Astrocyte (in vitro differentiated cells and primary cell): ENCODE results near the gene TRIO. TPM values are rescaled to one million over a fixed set of nuclear protein-coding genes. Genes with fewer than 3 reads are reported as not detected.

Experiments
- DNase-seq: peaks from one replicate; pipeline ENCODE4 v3.0.0-alpha.2; 2010; ENCODE audit warnings: low read depth
- FAIRE-seq: peaks from 2 replicates; lab custom pipeline; 2011; peaks lifted over from hg19 to GRCh38; lab: Jason Lieb, UNC
- H2AFZ ChIP-seq: 2 replicates; pipeline ENCODE4 v1.6.0; 2012; ENCODE audit warnings: low read depth, low read length, inconsistent platforms
- H3K27ac ChIP-seq: 2 replicates; pipeline ENCODE4 v1.5.1; 2011; ENCODE audit warnings: low read depth, low read length, inconsistent platforms
- H3K27me3 ChIP-seq: 2 replicates; pipeline ENCODE4 v1.6.0; 2011; ENCODE audit warnings: low read length, inconsistent platforms; ENCODE audit not compliant: insufficient read depth
- H3K36me3 ChIP-seq: 2 replicates; pipeline ENCODE4 v1.5.1; 2011; ENCODE audit warnings: low read length, inconsistent platforms; ENCODE audit not compliant: insufficient read depth
- H3K4me1 ChIP-seq: 2 replicates; pipeline ENCODE4 v1.5.1; 2011; ENCODE audit warnings: low read length, inconsistent platforms; ENCODE audit not compliant: insufficient read depth
- H3K4me2 ChIP-seq: 2 replicates; pipeline ENCODE4 v1.6.0; 2012; ENCODE audit warnings: low read length, inconsistent platforms
- H3K4me3 ChIP-seq: 2 replicates; pipeline ENCODE4 v1.5.1; 2011; ENCODE audit warnings: low read depth, mild to moderate bottlenecking, low read length, inconsistent platforms; ENCODE audit not compliant: insufficient read depth
- H3K79me2 ChIP-seq: 2 replicates; pipeline ENCODE4 v1.6.0; 2012; ENCODE audit warnings: mild to moderate bottlenecking, low read length, inconsistent platforms; ENCODE audit not compliant: insufficient read depth
- H3K9ac ChIP-seq: 2 replicates; pipeline ENCODE4 v1.6.0; 2012; ENCODE audit warnings: mild to moderate bottlenecking, low read length, inconsistent platforms
- H3K9me3 ChIP-seq: 2 replicates; pipeline ENCODE4 v1.5.1; 2012; ENCODE audit warnings: low read depth, mild to moderate bottlenecking, low read length, inconsistent platforms; ENCODE audit not compliant: insufficient read depth
- H4K20me1 ChIP-seq: 2 replicates; pipeline ENCODE4 v1.6.0; 2012; ENCODE audit warnings: low read length, inconsistent platforms; ENCODE audit not compliant: insufficient read depth
- H3K27ac Mint-ChIP-seq: one replicate; pipeline ENCODE4 v1.8.0; 2021; ENCODE audit warnings: mild to moderate bottlenecking, mixed read lengths; ENCODE audit not compliant: unreplicated experiment
- H3K27me3 Mint-ChIP-seq: one replicate; pipeline ENCODE4 v1.8.0; 2021; ENCODE audit warnings: low read depth, mixed read lengths; ENCODE audit not compliant: unreplicated experiment
- H3K36me3 Mint-ChIP-seq: one replicate; pipeline ENCODE4 v1.8.0; 2021; ENCODE audit warnings: low read depth, mixed read lengths; ENCODE audit not compliant: unreplicated experiment
- H3K4me1 Mint-ChIP-seq: one replicate; pipeline ENCODE4 v1.8.0; 2021; ENCODE audit warnings: low read depth, mixed read lengths; ENCODE audit not compliant: unreplicated experiment
- H3K4me3 Mint-ChIP-seq: one replicate; pipeline ENCODE4 v1.8.0; 2021; ENCODE audit warnings: mild to moderate bottlenecking, moderate library complexity, mixed read lengths; ENCODE audit not compliant: unreplicated experiment
- H3K9me3 Mint-ChIP-seq: one replicate; pipeline ENCODE4 v1.8.0; 2021; ENCODE audit warnings: mild to moderate bottlenecking, mixed read lengths; ENCODE audit not compliant: unreplicated experiment
- CTCF ChIP-seq: IDR thresholded peaks from 2 replicates; pipeline ENCODE4 v1.5.1; 2011; ENCODE audit warnings: low read depth, mild to moderate bottlenecking, inconsistent platforms, low read length, moderate library complexity; ENCODE audit not compliant: insufficient read depth
- EZH2 ChIP-seq: IDR thresholded peaks from 2 replicates; pipeline ENCODE4 v1.6.1; 2012; ENCODE audit warnings: mild to moderate bottlenecking, low read length, inconsistent platforms; ENCODE audit not compliant: insufficient read depth
- total RNA-seq: library from RNA; stranded (reverse); gene quantifications from 2 replicates; pipeline ENCODE4 v1.2.1, GENCODE V29; 2021

TRIO gene
- total RNA-seq, 1 donor from 2014 or later = 347 TPM

DNA sequence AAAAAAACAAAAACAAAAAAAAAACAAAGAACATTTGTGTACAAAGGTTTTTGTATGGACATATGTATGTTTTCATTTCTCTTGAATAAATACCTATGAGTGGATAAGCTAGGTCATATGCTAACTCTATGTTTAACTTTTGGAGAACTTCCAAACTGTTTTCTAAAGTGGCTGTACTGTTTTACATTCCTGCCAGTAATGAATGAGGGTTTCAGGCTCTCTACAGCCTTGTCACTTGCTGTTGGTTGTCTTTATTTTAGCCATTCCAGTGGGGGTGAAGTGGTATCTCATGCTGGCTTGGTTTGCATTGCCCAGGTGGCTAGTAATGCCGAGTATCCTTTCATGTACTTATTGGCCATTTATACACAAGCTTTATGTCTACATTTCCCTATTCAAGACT lies 9.1 kb upstream of the TRIO start:
- FAIRE-seq = no peak

GRCh38 chr5:14134771-14135170 lies 8.4 kb upstream of the TRIO start:
- Mint-ChIP-seq H3K27ac (no peak overlapping the region), H3K9me3 (peaks cover 9% of the 10 kb centered on the region), H3K4me1 (peaks cover 7% of the 10 kb centered on the region), H3K36me3 (peaks cover 2% of the 10 kb centered on the region), H3K27me3 (peaks cover 11% of the 10 kb centered on the region), H3K4me3 (no peak overlapping the region)
- DNase-seq = no peak
- H3K4me3 ChIP-seq = no peak overlapping the region
- no peaks in the 10 kb centered on the region for H4K20me1 ChIP-seq
- H3K9me3 ChIP-seq = no peaks in the 10 kb centered on the region
- H2AFZ ChIP-seq = no peak overlapping the region
- H3K79me2 ChIP-seq = no peaks in the 10 kb centered on the region
- no peaks in the 10 kb centered on the region for H3K36me3 ChIP-seq
- no peak for FAIRE-seq
- H3K4me2 ChIP-seq = no peak overlapping the region
- TF ChIP-seq CTCF (no peak), EZH2 (no peak)
- H3K9ac ChIP-seq = no peak overlapping the region
- H3K4me1 ChIP-seq = no peaks in the 10 kb centered on the region
- no peak overlapping the region for H3K27ac ChIP-seq
- no peaks in the 10 kb centered on the region for H3K27me3 ChIP-seq

More for the DNA sequence above, 9.1 kb upstream of the TRIO start:
- Mint-ChIP-seq H3K27ac (no peak overlapping the region), H3K4me1 (peaks cover 1% of the 10 kb centered on the region), H3K9me3 (peaks cover 9% of the 10 kb centered on the region), H3K4me3 (no peak overlapping the region), H3K36me3 (peaks cover 2% of the 10 kb centered on the region), H3K27me3 (peaks cover 12% of the 10 kb centered on the region)
- H3K4me2 ChIP-seq = no peak overlapping the region
- no peak overlapping the region for H3K4me3 ChIP-seq
- H3K4me1 ChIP-seq = no peaks in the 10 kb centered on the region
- H3K36me3 ChIP-seq = no peaks in the 10 kb centered on the region
- TF ChIP-seq EZH2 = no peak
- no peak for TF ChIP-seq CTCF
- no peak overlapping the region for H3K27ac ChIP-seq
- H3K9ac ChIP-seq = no peak overlapping the region
- H3K9me3 ChIP-seq = no peaks in the 10 kb centered on the region
- H3K79me2 ChIP-seq = no peaks in the 10 kb centered on the region
- H2AFZ ChIP-seq = no peak overlapping the region
- no peak for DNase-seq
- H3K27me3 ChIP-seq = no peaks in the 10 kb centered on the region
- H4K20me1 ChIP-seq = no peaks in the 10 kb centered on the region

DNA sequence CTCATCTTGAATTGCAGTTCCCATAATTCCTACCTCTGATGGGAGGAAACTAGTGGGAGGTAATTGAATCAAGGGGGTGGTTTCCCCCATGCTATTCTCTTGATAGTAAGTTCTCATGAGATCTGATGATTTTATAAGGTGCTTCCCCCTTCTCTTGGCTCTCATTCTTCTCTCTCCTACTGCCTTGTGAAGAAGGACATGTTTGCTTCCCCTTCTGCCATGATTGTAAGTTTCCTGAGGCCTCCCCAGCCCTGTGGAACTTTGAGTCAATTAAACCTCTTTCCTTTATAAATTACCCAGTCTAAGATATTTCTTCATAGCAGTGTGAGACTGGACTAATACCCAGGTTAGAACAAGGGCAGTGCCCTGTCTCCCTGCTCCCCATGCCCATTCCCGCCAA lies 7.5 kb upstream of the TRIO start:
- Mint-ChIP-seq H3K36me3 (peaks cover 2% of the 10 kb centered on the region), H3K4me3 (no peak overlapping the region), H3K4me1 (peaks cover 11% of the 10 kb centered on the region), H3K27me3 (peaks cover 11% of the 10 kb centered on the region), H3K9me3 (peaks cover 9% of the 10 kb centered on the region), H3K27ac (no peak overlapping the region)
- H3K4me2 ChIP-seq = no peak overlapping the region
- H3K9me3 ChIP-seq = no peaks in the 10 kb centered on the region
- H3K27me3 ChIP-seq = no peaks in the 10 kb centered on the region
- H2AFZ ChIP-seq = no peak overlapping the region
- DNase-seq (no peak), FAIRE-seq (no peak)
- H3K9ac ChIP-seq = no peak overlapping the region
- H3K36me3 ChIP-seq = no peaks in the 10 kb centered on the region
- peaks cover 3% of the 10 kb centered on the region for H3K4me1 ChIP-seq
- no peak overlapping the region for H3K4me3 ChIP-seq
- H3K79me2 ChIP-seq = no peaks in the 10 kb centered on the region
- no peaks in the 10 kb centered on the region for H4K20me1 ChIP-seq
- TF ChIP-seq EZH2 (no peak), CTCF (no peak)
- no peak overlapping the region for H3K27ac ChIP-seq
